ENCODE data around the gene IQUB. TPM values are rescaled to one million over a fixed set of nuclear protein-coding genes. Genes with fewer than 3 reads are reported as not detected.
A peak's percentile ranks its signal among the peaks of the same experiment; 100 is the strongest.
"Not testable (repeated sequence)": the region's sequence is repeated elsewhere in the genome, so short reads cannot be mapped to it uniquely, and the experiment has no call there.

IQUB gene
- polyA plus RNA-seq, 3 donors from 2014 or later, result not detected

GRCh38 chr7:123533929-123534382 is 439 bp downstream of the IQUB start:
- no peaks in the 10 kb centered on the region for H3K9me3 Mint-ChIP-seq
- peaks cover 24 to 34% of the 10 kb centered on the region in 2 donors for H3K4me1 Mint-ChIP-seq
- H3K27me3 Mint-ChIP-seq (ENCODE audit: low read depth in 3 of 3), result peaks cover 9 to 14% (median 12%) of the 10 kb centered on the region in 3 donors
- peak overlapping the region; percentile 73 to 94 (median 82) for H3K27ac Mint-ChIP-seq
- H3K36me3 Mint-ChIP-seq, result no peaks in the 10 kb centered on the region
- DNase-seq, result no peak
- peak overlapping the region; percentile 86 to 97 (median 91) for H3K4me3 Mint-ChIP-seq

DNA sequence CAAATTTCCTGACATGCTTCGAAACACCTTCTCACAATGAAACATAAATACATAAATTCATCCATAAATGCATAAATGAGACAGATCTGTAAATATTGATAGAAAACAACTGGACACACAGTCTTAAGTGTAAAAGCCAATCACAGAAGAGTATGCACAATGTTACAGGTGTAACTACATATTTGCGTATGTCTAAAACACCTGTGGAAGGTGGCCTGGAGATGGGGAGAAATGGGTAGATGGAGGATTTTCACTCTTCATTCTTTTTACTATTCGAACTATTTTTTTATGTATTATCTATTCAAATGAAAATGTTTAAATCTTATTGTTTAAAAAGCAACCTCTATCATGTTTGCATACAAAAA is 860 bp downstream of the IQUB start:
- peaks cover 9 to 14% (median 12%) of the 10 kb centered on the region in 3 donors for H3K27me3 Mint-ChIP-seq (ENCODE audit: low read depth in 3 of 3)

GRCh38 chr7:123532788-123533552 is 1.4 kb downstream of the IQUB start:
- DNase-seq, result peak; percentile 64 to 69 (median 66)
- peak overlapping the region; percentile 34 to 91 (median 48) for H3K4me3 Mint-ChIP-seq
- not testable (repeated sequence) for H3K36me3 Mint-ChIP-seq, H3K9me3 Mint-ChIP-seq
- peaks cover 24 to 34% of the 10 kb centered on the region in 2 donors for H3K4me1 Mint-ChIP-seq
- H3K27me3 Mint-ChIP-seq (ENCODE audit: low read depth in 3 of 3), result peaks cover 9 to 14% (median 12%) of the 10 kb centered on the region in 3 donors
- peak overlapping the region in 4 of 6 donors; percentile 0 to 37 (median 15) for H3K27ac Mint-ChIP-seq

More for the DNA sequence above, 860 bp downstream of the IQUB start:
- peaks cover 24 to 34% of the 10 kb centered on the region in 2 donors for H3K4me1 Mint-ChIP-seq
- H3K4me3 Mint-ChIP-seq, result peak overlapping the region; percentile 86 to 97 (median 91)
- no peaks in the 10 kb centered on the region for H3K9me3 Mint-ChIP-seq
- H3K36me3 Mint-ChIP-seq, result no peaks in the 10 kb centered on the region
- DNase-seq, result no peak
- peak overlapping the region; percentile 0 to 91 (median 78) for H3K27ac Mint-ChIP-seq

- H3K36me3 Mint-ChIP-seq, DNase-seq, H3K27ac Mint-ChIP-seq, H3K9me3 Mint-ChIP-seq: not testable (repeated sequence)
- Mint-ChIP-seq H3K27me3 (ENCODE audit: low read depth in 3 of 3) (peaks cover 9 to 14% (median 12%) of the 10 kb centered on the region in 3 donors), H3K4me1 (peaks cover 24 to 34% of the 10 kb centered on the region in 2 donors), H3K4me3 (peak overlapping the region; percentile 65 to 75 (median 69))
Measured at GRCh38 chr7:123532343-123532742, 2.1 kb downstream of the IQUB start.

DNA sequence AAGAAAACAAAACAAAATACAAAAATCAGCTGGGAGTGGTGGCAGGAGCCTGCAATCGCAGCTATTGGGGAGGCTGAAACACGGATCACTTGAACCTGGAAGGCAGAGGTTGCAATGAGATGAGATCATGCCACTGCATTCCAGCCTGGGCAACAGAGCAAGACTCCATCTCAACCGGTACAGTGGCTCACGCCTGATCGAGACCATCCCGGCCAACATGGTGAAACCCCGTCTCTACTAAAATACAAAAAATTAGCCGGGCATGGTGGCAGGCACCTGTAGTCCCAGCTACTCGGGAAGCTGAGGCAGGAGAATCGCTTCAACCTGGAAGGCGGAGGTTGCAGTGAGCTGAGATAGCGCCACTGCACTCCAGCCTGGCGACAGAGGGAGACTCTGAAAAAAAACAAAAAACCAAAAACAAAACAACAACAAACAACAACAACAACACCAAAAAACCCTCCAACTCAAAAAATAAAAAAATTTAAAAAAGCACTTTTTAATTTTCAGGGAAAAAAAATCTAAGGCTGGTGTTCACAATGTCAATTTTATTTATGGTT is 4.3 kb downstream of the IQUB start:
- H3K4me3 Mint-ChIP-seq, H3K36me3 Mint-ChIP-seq, DNase-seq, H3K9me3 Mint-ChIP-seq, H3K27ac Mint-ChIP-seq: not testable (repeated sequence)
- Mint-ChIP-seq H3K4me1 (peaks cover 20 to 25% of the 10 kb centered on the region in 2 donors), H3K27me3 (ENCODE audit: low read depth in 3 of 3) (peaks cover 9 to 14% (median 11%) of the 10 kb centered on the region in 3 donors)

- Mint-ChIP-seq H3K27ac (no peak overlapping the region), H3K36me3 (no peaks in the 10 kb centered on the region), H3K4me3 (no peak overlapping the region), H3K27me3 (ENCODE audit: low read depth in 3 of 3) (peaks cover 1 to 8% (median 7%) of the 10 kb centered on the region in 3 donors), H3K9me3 (no peaks in the 10 kb centered on the region), H3K4me1 (peaks cover 7 to 11% of the 10 kb centered on the region in 2 donors)
- DNase-seq, result no peak
Measured at GRCh38 chr7:123528265-123528664, 6.1 kb downstream of the IQUB start.

DNA sequence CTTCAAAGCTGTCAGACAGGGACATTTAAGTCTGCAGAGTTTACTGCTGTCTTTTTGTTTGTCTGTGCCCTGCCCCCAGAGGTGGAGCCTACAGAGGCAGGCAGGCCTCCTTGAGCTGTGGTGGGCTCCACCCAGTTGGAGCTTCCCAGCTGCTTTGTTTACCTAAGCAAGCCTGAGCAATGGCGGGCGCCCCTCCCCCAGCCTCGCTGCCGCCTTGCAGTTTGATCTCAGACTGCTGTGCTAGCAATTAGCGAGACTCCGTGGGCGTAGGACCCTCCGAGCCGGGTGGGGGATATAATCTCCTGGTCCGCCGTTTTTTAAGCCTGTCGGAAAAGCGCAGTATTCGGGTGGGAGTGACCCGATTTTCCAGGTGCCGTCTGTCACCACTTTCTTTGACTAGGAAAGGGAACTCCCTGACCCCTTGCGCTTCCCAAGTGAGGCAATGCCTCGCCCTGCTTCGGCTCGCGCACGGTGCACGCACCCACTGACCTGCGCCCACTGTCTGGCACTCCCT is 6.6 kb downstream of the IQUB start:
- H3K4me1 Mint-ChIP-seq; H3K4me3 Mint-ChIP-seq; H3K27me3 Mint-ChIP-seq (ENCODE audit: low read depth in 3 of 3); DNase-seq; H3K9me3 Mint-ChIP-seq; H3K27ac Mint-ChIP-seq; H3K36me3 Mint-ChIP-seq: not testable (repeated sequence)

GRCh38 chr7:123526533-123526932 is 7.9 kb downstream of the IQUB start:
- H3K27me3 Mint-ChIP-seq (ENCODE audit: low read depth in 3 of 3); DNase-seq; H3K9me3 Mint-ChIP-seq; H3K4me3 Mint-ChIP-seq; H3K36me3 Mint-ChIP-seq; H3K4me1 Mint-ChIP-seq; H3K27ac Mint-ChIP-seq: not testable (repeated sequence)

DNA sequence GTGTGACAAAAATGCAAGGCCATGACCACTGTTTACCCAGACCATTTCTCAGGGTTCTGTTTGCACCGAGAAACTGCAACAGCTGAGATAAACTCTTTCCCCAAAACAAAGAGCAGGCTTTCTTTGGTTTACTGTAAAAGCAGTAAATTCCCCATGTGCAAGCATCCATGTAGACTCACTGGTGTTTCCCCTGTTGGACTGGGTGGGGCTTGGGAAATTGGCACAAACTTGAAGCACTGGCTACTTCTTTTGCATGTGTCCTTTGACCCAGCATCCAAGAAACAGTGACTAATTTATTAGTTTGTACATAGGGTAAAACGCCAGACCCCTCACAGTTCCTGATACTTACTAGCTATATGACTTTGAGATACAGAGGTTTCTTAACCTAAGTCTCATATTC is 12.3 kb downstream of the IQUB start:
- Mint-ChIP-seq H3K4me3 (no peak overlapping the region), H3K27me3 (ENCODE audit: low read depth in 3 of 3) (peaks cover 0 to 5% (median 0%) of the 10 kb centered on the region in 3 donors), H3K4me1 (no peaks in the 10 kb centered on the region), H3K27ac (no peak overlapping the region), H3K9me3 (peaks cover 0 to 2% (median 0%) of the 10 kb centered on the region in 6 donors), H3K36me3 (no peaks in the 10 kb centered on the region)
- no peak for DNase-seq

GRCh38 chr7:123505221-123505620 is 29.2 kb downstream of the IQUB start:
- Mint-ChIP-seq H3K9me3 (peaks cover 0 to 7% (median 0%) of the 10 kb centered on the region in 6 donors), H3K36me3 (no peaks in the 10 kb centered on the region), H3K27ac (no peak overlapping the region), H3K4me3 (no peak overlapping the region), H3K27me3 (ENCODE audit: low read depth in 3 of 3) (peaks cover 0 to 8% (median 2%) of the 10 kb centered on the region in 3 donors), H3K4me1 (no peaks in the 10 kb centered on the region)
- DNase-seq, result no peak

DNA sequence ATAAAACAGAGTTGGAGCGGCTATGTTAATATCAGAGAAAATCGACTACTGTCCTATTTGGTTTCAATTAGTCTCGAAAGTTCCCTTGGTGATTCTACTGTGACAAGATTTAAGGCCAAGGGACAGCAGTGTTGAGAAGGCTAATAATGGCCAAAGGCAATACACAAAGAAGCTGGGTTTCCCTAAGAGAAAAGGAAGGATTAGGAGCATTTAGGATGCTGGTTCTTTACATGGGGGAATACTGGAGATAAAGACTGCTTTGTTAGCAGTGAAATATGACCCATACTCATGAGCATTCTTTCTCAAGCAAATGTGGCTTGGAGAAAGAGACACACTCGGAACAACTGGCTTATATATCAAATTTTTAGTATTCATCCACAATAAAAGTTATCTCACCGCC is 32.2 kb downstream of the IQUB start:
- H3K36me3 Mint-ChIP-seq, result no peaks in the 10 kb centered on the region
- H3K9me3 Mint-ChIP-seq, result peaks cover 0 to 7% (median 0%) of the 10 kb centered on the region in 6 donors
- no peaks in the 10 kb centered on the region for H3K4me1 Mint-ChIP-seq
- no peak overlapping the region for H3K4me3 Mint-ChIP-seq
- peaks cover 0 to 11% (median 0%) of the 10 kb centered on the region in 3 donors for H3K27me3 Mint-ChIP-seq (ENCODE audit: low read depth in 3 of 3)
- DNase-seq, result no peak
- no peak overlapping the region for H3K27ac Mint-ChIP-seq

DNA sequence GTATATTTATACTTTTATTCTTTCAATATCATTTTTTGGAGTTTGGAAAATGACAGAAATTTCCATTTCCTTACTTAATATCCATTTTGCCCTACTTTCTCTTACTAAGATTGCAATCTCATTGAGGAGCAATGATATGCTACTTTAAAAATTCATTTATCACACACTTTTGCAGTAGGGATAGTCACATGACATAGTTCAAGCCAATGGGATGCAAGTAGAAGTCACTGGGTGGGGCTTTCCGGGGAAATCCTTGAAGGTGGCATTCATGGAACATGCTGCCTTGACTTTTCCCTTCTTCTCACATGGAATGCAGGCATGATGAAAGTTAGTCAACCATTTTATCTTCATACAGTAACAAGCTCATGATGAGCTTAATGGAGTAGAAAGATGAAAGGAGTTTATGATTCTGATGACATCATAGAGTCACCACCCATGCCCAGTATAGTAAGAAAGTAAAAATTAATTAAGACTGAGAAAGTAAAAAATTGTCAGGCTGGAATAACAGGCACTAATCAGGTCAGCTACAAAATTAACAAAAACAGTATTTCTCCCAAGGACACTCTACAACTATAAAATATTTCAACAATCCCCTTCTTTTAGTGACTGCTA is 33.4 kb downstream of the IQUB start:
- DNase-seq, result no peak
- H3K27ac Mint-ChIP-seq, result no peak overlapping the region
- H3K36me3 Mint-ChIP-seq, result no peaks in the 10 kb centered on the region
- H3K4me1 Mint-ChIP-seq, result no peaks in the 10 kb centered on the region
- no peak overlapping the region for H3K4me3 Mint-ChIP-seq
- peaks cover 0 to 3% (median 0%) of the 10 kb centered on the region in 6 donors for H3K9me3 Mint-ChIP-seq
- H3K27me3 Mint-ChIP-seq (ENCODE audit: low read depth in 3 of 3), result peaks cover 0 to 11% (median 0%) of the 10 kb centered on the region in 3 donors

DNA sequence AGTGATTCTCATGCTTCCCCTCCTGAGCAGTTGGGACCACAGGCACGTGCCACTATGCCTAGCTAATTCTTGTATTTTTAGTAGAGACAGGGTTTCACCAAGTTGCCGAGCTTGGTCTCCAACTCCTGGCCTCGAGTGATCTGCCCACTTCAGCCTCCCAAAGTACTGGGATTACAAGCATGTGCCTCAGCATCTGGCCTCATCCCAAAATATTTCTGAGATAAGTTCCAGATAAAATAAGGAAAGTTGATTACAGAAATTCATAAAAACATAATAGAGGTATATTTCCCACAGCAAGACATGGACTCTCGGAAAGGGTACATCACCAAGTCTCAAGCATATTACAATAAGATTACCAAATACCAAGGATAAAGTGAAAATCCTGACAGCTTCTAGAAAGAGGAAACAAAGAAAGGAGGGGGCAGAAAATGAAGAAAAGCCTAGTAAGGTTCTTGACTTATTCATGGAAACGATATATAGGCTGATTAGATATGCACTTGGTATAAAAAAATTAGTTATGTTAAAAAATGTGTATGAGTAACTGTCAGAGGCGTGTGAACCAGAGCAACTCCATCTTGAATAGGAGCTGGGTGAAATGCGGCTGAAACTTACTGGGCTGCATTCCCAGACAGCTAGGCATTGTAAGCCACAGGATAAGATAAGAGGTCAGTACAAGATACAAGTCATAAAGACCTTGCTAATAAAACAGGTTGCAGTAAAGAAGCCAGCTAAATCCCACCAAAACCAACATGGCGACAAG is 35.0 kb downstream of the IQUB start:
- peaks cover 0 to 11% (median 0%) of the 10 kb centered on the region in 3 donors for H3K27me3 Mint-ChIP-seq (ENCODE audit: low read depth in 3 of 3)
- H3K9me3 Mint-ChIP-seq, result no peaks in the 10 kb centered on the region
- DNase-seq, result no peak
- no peak overlapping the region for H3K4me3 Mint-ChIP-seq
- H3K27ac Mint-ChIP-seq, result no peak overlapping the region
- no peaks in the 10 kb centered on the region for H3K36me3 Mint-ChIP-seq
- no peaks in the 10 kb centered on the region for H3K4me1 Mint-ChIP-seq
